HEK293 (cell line): ENCODE measurements around the gene EGFL8.

ENCODE experiments used
- CTCF ChIA-PET: fragments of 350-600 bp; formaldehyde crosslinking; extraction: SDS; loops from one replicate; lab custom pipeline; 2021; ENCODE audit warnings: antibody characterized with exemption; lab: Yijun Ruan, JAX
- POLR2A ChIA-PET: fragments of 300-600 bp; formaldehyde crosslinking; extraction: SDS; loops from one replicate; lab custom pipeline; 2020; ENCODE audit warnings: antibody characterized with exemption, inconsistent platforms; lab: Yijun Ruan, JAX
- H3K27ac ChIP-seq: fragments of 200-500 bp; sonication (Bioruptor generic); 2 replicates; pipeline ENCODE4 v1.5.1; 2014; ENCODE audit warnings: low read depth, low read length, control low read depth, inconsistent platforms; ENCODE audit errors: extremely low read depth
- H3K36me3 ChIP-seq, 2 experiments: fragments of 200-500 bp in 1 of 2; sonication (Bioruptor generic) in 1 of 2; 1 replicate in 1 of 2; 2 replicates in 1 of 2; pipeline ENCODE4 v1.5.1; 2014 to 2017; ENCODE audit warnings: inconsistent platforms in 2 of 2, low read length in 2 of 2; ENCODE audit not compliant: control insufficient read depth in 2 of 2, insufficient read depth in 1 of 2
- H3K4me1 ChIP-seq: fragments of 200-500 bp; sonication (Bioruptor generic); 2 replicates; pipeline ENCODE4 v1.5.1; 2014; ENCODE audit warnings: mild to moderate bottlenecking, low read length, inconsistent platforms; ENCODE audit not compliant: control insufficient read depth, insufficient read depth
- H3K4me3 ChIP-seq: 2 replicates; pipeline ENCODE4 v1.5.1; 2011; ENCODE audit warnings: low read depth, mild to moderate bottlenecking, control low read depth, low read length, moderate library complexity
- H3K9me3 ChIP-seq: fragments of 200-500 bp; sonication (Bioruptor generic); 2 replicates; pipeline ENCODE4 v1.5.1; 2014; ENCODE audit warnings: low read depth, low read length, inconsistent platforms; ENCODE audit not compliant: control insufficient read depth, insufficient read depth
- MYNN ChIP-seq: fragments of 450-650 bp; formaldehyde crosslinking; IDR thresholded peaks from 2 replicates; pipeline ENCODE4 v1.5.1; 2016; ENCODE audit warnings: missing biosample characterization, missing genetic modification characterization, borderline replicate concordance
- PRDM10 ChIP-seq: fragments of 450-650 bp; formaldehyde crosslinking; IDR thresholded peaks from 2 replicates; pipeline ENCODE4 v1.5.1; 2016; ENCODE audit warnings: missing biosample characterization, missing genetic modification characterization
- SALL2 ChIP-seq: fragments of 450-650 bp; formaldehyde crosslinking; IDR thresholded peaks from 2 replicates; pipeline ENCODE4 v1.5.0; 2017; ENCODE audit warnings: missing biosample characterization, mild to moderate bottlenecking, missing genetic modification characterization, borderline replicate concordance
- SCRT2 ChIP-seq: fragments of 450-650 bp; formaldehyde crosslinking; IDR thresholded peaks from 2 replicates; pipeline ENCODE4 v1.5.1; 2016; ENCODE audit warnings: missing biosample characterization, missing genetic modification characterization
- ZNF114 ChIP-seq: fragments of 450-650 bp; formaldehyde crosslinking; IDR thresholded peaks from 2 replicates; pipeline ENCODE4 v1.5.0; 2017; ENCODE audit warnings: missing biosample characterization, missing genetic modification characterization
- ZNF174 ChIP-seq: fragments of 450-650 bp; formaldehyde crosslinking; IDR thresholded peaks from 2 replicates; pipeline ENCODE4 v1.5.0; 2017; ENCODE audit warnings: missing biosample characterization, mild to moderate bottlenecking, missing genetic modification characterization
- ZNF366 ChIP-seq: fragments of 450-650 bp; formaldehyde crosslinking; conservative IDR thresholded peaks from 2 replicates; pipeline ENCODE4 v1.5.1; 2016; ENCODE audit warnings: missing biosample characterization, missing genetic modification characterization
- ZNF416 ChIP-seq: fragments of 450-650 bp; formaldehyde crosslinking; IDR thresholded peaks from 2 replicates; pipeline ENCODE4 v1.5.1; 2016; ENCODE audit warnings: missing biosample characterization, missing genetic modification characterization
- ZNF473 ChIP-seq: fragments of 450-650 bp; formaldehyde crosslinking; IDR thresholded peaks from 2 replicates; pipeline ENCODE4 v1.5.1; 2017; ENCODE audit warnings: missing biosample characterization, missing genetic modification characterization
- ZNF623 ChIP-seq: fragments of 450-650 bp; formaldehyde crosslinking; IDR thresholded peaks from 2 replicates; pipeline ENCODE4 v1.5.1; 2016; ENCODE audit warnings: missing biosample characterization, missing genetic modification characterization
- ZNF624 ChIP-seq: fragments of 450-650 bp; formaldehyde crosslinking; IDR thresholded peaks from 2 replicates; pipeline ENCODE4 v1.5.1; 2017; ENCODE audit warnings: missing biosample characterization, missing genetic modification characterization
- ZNF626 ChIP-seq: fragments of 450-650 bp; sonication (Bioruptor Pico); formaldehyde crosslinking; IDR thresholded peaks from 2 replicates; pipeline ENCODE4 v1.5.1; 2018; ENCODE audit warnings: missing biosample characterization, missing genetic modification characterization, inconsistent platforms
- ZNF664 ChIP-seq: fragments of 450-650 bp; formaldehyde crosslinking; IDR thresholded peaks from 2 replicates; pipeline ENCODE4 v1.5.1; 2016; ENCODE audit warnings: missing biosample characterization, missing genetic modification characterization
- ZNF677 ChIP-seq: fragments of 450-650 bp; IDR thresholded peaks from 2 replicates; pipeline ENCODE4 v1.5.0; 2018; ENCODE audit warnings: missing biosample characterization, mild to moderate bottlenecking, missing genetic modification characterization, moderate library complexity
- ZNF747 ChIP-seq: fragments of 450-650 bp; formaldehyde crosslinking; IDR thresholded peaks from 2 replicates; pipeline ENCODE4 v1.5.1; 2016; ENCODE audit warnings: missing biosample characterization, missing genetic modification characterization

EGFL8 gene

DNA sequence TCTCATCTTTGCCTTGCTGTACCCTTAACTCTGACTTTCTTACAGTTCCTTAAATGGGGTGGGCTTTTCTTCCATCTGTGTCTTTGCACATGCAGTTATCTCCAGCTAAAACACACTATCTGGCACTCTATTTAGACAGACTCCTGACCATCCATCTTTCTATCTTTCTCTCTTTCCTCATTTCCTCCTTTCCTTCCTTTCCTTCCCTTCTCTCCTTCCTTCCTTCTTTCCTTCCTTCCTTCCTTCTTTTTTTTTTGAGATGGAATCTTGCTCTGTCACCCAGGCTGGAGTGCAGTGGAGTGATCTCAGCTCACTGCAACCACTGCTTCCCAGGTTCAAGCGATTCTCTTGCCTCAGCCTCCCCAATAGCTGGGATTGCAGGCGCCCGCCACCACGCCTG lies 51.2 kb downstream of the EGFL8 start:
- H3K4me1 ChIP-seq: no peaks in the 10 kb centered on the region

GRCh38 chr6:32216285-32216684 lies 51.9 kb downstream of the EGFL8 start:
- ChIA-PET CTCF (no interaction called here), POLR2A (no interaction called here)
- H3K4me3 ChIP-seq: no peak overlapping the region
- H3K27ac ChIP-seq: no peak overlapping the region
- no peaks in the 10 kb centered on the region for H3K9me3 ChIP-seq
- no peaks in the 10 kb centered on the region for H3K4me1 ChIP-seq
- peak; percentile 80 for TF ChIP-seq SCRT2 (tag by site-specific recombination)
- no peak for TF ChIP-seq ZNF114
- H3K36me3 ChIP-seq: no peaks in the 10 kb centered on the region

More for the DNA sequence above, 51.2 kb downstream of the EGFL8 start:
- Histone ChIP-seq H3K36me3 (no peaks in the 10 kb centered on the region), H3K27ac (no peak overlapping the region), H3K9me3 (no peaks in the 10 kb centered on the region), H3K4me3 (no peak overlapping the region)
- TF ChIP-seq ZNF366 (tag by site-specific recombination): peak; percentile 56
- no peak for TF ChIP-seq ZNF677
- CTCF ChIA-PET: interaction anchor here (0.7 to 1.6 kb wide), 2 partner anchors 11 to 97 kb away, joined by 3 to 4 read pairs; no protein-coding TSS in a partner anchor
- POLR2A ChIA-PET: interaction anchor here (0.6 to 1.2 kb wide), 2 partner anchors 13 to 186 kb away, joined by 3 to 4 read pairs; no protein-coding TSS in a partner anchor

GRCh38 chr6:32216998-32217397 lies 52.6 kb downstream of the EGFL8 start:
- CTCF ChIA-PET: no interaction called here

More at GRCh38 chr6:32216998-32217397, 52.6 kb downstream of the EGFL8 start:
- TF ChIP-seq MYNN (tag by site-specific recombination) (no peak), ZNF473 (tag by site-specific recombination) (no peak), ZNF664 (tag by site-specific recombination) (no peak), ZNF416 (no peak), ZNF747 (tag by site-specific recombination) (no peak), ZNF174 (tag by site-specific recombination) (no peak), PRDM10 (tag by site-specific recombination) (no peak), ZNF624 (tag by site-specific recombination) (no peak), SALL2 (no peak), ZNF626 (tag by site-specific recombination) (no peak), ZNF623 (tag by site-specific recombination) (no peak)
- no peaks in the 10 kb centered on the region for H3K36me3 ChIP-seq
- H3K4me1 ChIP-seq: no peaks in the 10 kb centered on the region
- H3K4me3 ChIP-seq: no peak overlapping the region
- POLR2A ChIA-PET: no interaction called here
- H3K27ac ChIP-seq: no peak overlapping the region
- H3K9me3 ChIP-seq: no peaks in the 10 kb centered on the region
